ENCODE data around the gene PHKA1. TPM values are rescaled to one million over a fixed set of nuclear protein-coding genes. Genes with fewer than 3 reads are reported as not detected.
"Not testable (repeated sequence)": the region's sequence is repeated elsewhere in the genome, so short reads cannot be mapped to it uniquely, and the experiment has no call there.

The PHKA1 gene
- total RNA-seq, 2 donors from 2014 or later, result 0.50 to 2.7 TPM

DNA sequence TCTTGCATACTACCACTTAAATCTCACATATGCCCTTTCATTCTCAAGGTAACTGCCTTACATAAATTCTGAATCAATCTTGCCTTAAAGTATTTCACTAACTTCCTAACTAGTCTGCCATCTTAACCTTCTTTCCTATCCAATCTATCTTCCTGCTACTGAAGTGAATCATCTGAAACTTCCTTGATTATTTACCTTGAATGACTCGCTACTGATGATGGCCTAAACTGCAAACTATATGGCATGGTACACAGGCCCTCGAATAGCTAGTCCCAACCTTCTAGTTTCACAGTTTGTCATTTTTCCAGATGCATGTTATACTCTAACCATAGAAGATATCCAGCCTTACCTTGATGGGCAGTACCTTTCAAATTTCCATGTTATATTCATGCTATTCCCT, 19.9 kb downstream of the PHKA1 start:
- Mint-ChIP-seq H3K9me3 (no peaks in the 10 kb centered on the region), H3K27ac (no peak overlapping the region), H3K4me1 (ENCODE audit: low read depth in 2 of 2) (no peaks in the 10 kb centered on the region), H3K27me3 (peaks cover 0 to 9% of the 10 kb centered on the region in 2 donors), H3K36me3 (no peaks in the 10 kb centered on the region), H3K4me3 (no peak overlapping the region)
- DNase-seq (ENCODE audit: low spot score), result no peak
- no peak for ATAC-seq

DNA sequence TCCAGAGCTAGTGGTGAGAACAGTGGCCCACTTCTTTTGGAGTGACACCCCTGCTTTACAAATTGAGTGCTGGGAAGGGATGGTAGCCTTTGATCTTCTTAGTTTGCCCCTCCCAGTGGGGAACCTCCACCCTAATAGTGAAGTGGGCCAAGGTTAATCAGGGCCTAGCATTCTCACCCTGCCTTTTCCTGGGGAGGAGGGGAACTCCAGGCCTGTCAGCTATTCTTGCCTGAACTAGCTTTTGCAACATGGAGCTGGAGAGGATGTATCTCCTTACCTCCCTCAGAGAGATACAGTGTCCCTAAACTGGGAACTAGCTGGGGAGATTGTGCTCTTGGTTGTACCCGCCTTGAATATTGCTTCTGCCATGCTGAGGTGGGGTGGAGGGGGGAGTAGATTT, 20.6 kb downstream of the PHKA1 start:
- no peak overlapping the region for H3K27ac Mint-ChIP-seq
- H3K9me3 Mint-ChIP-seq, result no peaks in the 10 kb centered on the region
- no peaks in the 10 kb centered on the region for H3K36me3 Mint-ChIP-seq
- DNase-seq (ENCODE audit: low spot score) (no peak), ATAC-seq (no peak)
- H3K4me3 Mint-ChIP-seq, result no peak overlapping the region
- H3K27me3 Mint-ChIP-seq, result peaks cover 0 to 9% of the 10 kb centered on the region in 2 donors
- no peaks in the 10 kb centered on the region for H3K4me1 Mint-ChIP-seq (ENCODE audit: low read depth in 2 of 2)

DNA sequence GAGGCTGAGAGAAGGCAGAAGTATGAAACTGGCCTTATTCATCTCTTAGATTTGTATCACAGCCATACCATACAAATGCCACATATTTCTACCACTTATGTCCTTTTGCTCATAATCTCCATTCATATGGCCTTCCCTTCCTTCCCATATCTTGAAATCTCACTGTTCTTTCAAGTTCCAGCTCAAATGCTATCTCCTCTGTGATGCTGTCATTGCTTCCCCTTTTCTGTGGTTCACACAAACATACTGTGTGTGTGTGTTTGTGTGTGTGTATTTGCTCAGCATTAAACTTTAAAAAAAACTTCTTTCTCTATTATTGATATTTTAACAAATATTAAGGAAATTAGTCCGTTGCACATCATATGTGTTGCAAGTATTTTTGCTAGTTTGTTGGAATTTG, 26.7 kb downstream of the PHKA1 start:
- ATAC-seq, result no peak
- H3K9me3 Mint-ChIP-seq, result no peaks in the 10 kb centered on the region

GRCh38 chrX:72685810-72686456, 28.2 kb downstream of the PHKA1 start:
- Mint-ChIP-seq H3K36me3 (no peaks in the 10 kb centered on the region), H3K9me3 (no peaks in the 10 kb centered on the region)

More for the DNA sequence above, 26.7 kb downstream of the PHKA1 start:
- H3K36me3 Mint-ChIP-seq, result no peaks in the 10 kb centered on the region
- H3K27ac Mint-ChIP-seq, result no peak overlapping the region
- DNase-seq (ENCODE audit: low spot score), result no peak
- H3K27me3 Mint-ChIP-seq, result peaks cover 0 to 16% of the 10 kb centered on the region in 2 donors
- H3K4me3 Mint-ChIP-seq, result no peak overlapping the region
- no peaks in the 10 kb centered on the region for H3K4me1 Mint-ChIP-seq (ENCODE audit: low read depth in 2 of 2)

DNA sequence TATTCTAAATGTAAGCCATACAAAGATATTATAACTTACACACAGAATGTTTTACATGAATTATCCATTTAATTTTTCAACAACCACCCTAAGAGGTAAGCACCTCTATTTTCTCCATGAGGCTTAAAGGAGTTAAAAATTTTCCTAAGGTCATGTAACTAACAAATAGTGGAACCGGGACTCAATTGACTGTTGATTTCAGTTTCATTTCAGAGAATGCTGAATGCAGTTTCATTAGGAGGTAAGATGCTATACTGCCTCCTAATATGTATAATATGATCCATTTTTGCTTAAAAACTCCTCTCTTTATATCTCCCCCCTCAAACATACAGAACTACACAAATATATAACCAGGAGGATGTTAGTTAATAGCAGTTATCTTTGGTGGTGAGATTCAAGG, 29.1 kb downstream of the PHKA1 start:
- Mint-ChIP-seq H3K4me3 (no peak overlapping the region), H3K36me3 (no peaks in the 10 kb centered on the region), H3K4me1 (ENCODE audit: low read depth in 2 of 2) (no peaks in the 10 kb centered on the region), H3K9me3 (no peaks in the 10 kb centered on the region), H3K27ac (no peak overlapping the region), H3K27me3 (peaks cover 0 to 16% of the 10 kb centered on the region in 2 donors)
- no peak for ATAC-seq
- DNase-seq (ENCODE audit: low spot score), result no peak

More at GRCh38 chrX:72685810-72686456, 28.2 kb downstream of the PHKA1 start:
- peaks cover 0 to 16% of the 10 kb centered on the region in 2 donors for H3K27me3 Mint-ChIP-seq
- H3K4me1 Mint-ChIP-seq (ENCODE audit: low read depth in 2 of 2), result no peaks in the 10 kb centered on the region
- no peak overlapping the region for H3K27ac Mint-ChIP-seq
- no peak for DNase-seq (ENCODE audit: low spot score)
- no peak overlapping the region for H3K4me3 Mint-ChIP-seq
- ATAC-seq, result no peak

GRCh38 chrX:72683631-72684030, 30.5 kb downstream of the PHKA1 start:
- H3K4me3 Mint-ChIP-seq, result no peak overlapping the region
- no peaks in the 10 kb centered on the region for H3K9me3 Mint-ChIP-seq
- no peak for ATAC-seq
- H3K4me1 Mint-ChIP-seq (ENCODE audit: low read depth in 2 of 2), result no peaks in the 10 kb centered on the region
- peaks cover 4% of the 10 kb centered on the region for H3K36me3 Mint-ChIP-seq
- H3K27me3 Mint-ChIP-seq, result peaks cover 0 to 15% of the 10 kb centered on the region in 2 donors
- DNase-seq (ENCODE audit: low spot score), result no peak
- no peak overlapping the region for H3K27ac Mint-ChIP-seq

DNA sequence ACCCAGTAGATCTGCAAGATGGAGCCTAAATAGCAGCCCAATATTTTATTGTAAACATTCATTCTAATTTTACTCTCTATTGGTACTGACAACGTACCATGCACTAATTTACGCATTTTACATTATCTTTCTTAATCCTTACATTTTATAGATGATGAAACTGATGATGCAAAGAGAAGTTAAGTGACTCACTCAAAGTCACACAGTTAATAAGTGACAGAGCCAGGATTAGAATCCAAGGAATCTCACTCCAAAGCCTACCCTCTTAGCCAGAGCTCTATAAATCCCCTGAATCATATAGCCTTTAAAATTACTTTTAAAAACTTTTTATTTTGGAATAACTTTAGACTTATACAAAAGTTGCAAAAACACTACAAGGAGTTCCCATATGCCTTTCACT, 37.6 kb downstream of the PHKA1 start:
- no peak for ATAC-seq
- no peak overlapping the region for H3K27ac Mint-ChIP-seq
- no peak for DNase-seq (ENCODE audit: low spot score)
- H3K4me3 Mint-ChIP-seq, result no peak overlapping the region
- H3K9me3 Mint-ChIP-seq, result no peaks in the 10 kb centered on the region
- peaks cover 4% of the 10 kb centered on the region for H3K36me3 Mint-ChIP-seq
- H3K4me1 Mint-ChIP-seq (ENCODE audit: low read depth in 2 of 2), result no peaks in the 10 kb centered on the region
- H3K27me3 Mint-ChIP-seq, result peaks cover 0 to 4% of the 10 kb centered on the region in 2 donors

DNA sequence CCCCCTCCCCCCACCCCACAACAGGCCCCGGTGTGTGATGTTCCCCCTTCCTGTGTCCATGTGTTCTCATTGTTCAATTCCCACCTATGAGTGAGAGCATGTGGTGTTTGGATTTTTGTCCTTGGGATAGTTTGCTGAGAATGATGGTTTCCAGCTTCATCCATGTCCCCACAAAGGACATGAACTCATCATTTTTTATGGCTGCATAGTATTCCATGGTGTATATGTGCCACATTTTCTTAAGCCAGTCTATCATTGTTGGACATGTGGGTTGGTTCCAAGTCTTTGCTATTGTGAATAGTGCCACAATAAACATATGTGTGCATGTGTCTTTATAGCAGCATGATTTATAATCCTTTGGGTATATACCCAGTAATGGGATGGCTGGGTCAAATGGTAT, 40.2 kb downstream of the PHKA1 start:
- not testable (repeated sequence) for ATAC-seq; DNase-seq (ENCODE audit: low spot score); H3K4me1 Mint-ChIP-seq (ENCODE audit: low read depth in 2 of 2); H3K4me3 Mint-ChIP-seq; H3K27me3 Mint-ChIP-seq; H3K9me3 Mint-ChIP-seq; H3K36me3 Mint-ChIP-seq; H3K27ac Mint-ChIP-seq

GRCh38 chrX:72669508-72669907, 44.6 kb downstream of the PHKA1 start:
- not testable (repeated sequence) for H3K4me1 Mint-ChIP-seq (ENCODE audit: low read depth in 2 of 2); H3K36me3 Mint-ChIP-seq; H3K27ac Mint-ChIP-seq; ATAC-seq; H3K4me3 Mint-ChIP-seq; H3K9me3 Mint-ChIP-seq; H3K27me3 Mint-ChIP-seq; DNase-seq (ENCODE audit: low spot score)

DNA sequence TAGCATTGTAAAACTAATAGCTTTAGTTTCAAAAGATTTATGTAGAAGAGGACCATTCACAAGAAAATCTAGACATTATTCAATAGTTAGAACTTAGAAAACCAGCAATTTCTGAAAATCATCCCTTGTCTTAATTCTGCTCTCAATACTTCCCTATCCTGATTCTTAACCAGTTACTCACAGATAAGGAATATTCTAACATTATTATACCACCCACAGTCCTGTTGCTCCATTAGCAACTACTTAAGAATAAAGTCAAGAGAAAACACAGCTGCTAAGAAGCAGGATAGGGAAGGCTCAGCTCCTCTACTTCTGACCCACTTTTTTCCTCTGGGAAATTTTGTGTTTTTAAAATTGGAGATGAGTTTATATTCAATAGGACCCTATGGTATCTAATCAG, 47.7 kb downstream of the PHKA1 start:
- no peaks in the 10 kb centered on the region for H3K9me3 Mint-ChIP-seq
- no peak for DNase-seq (ENCODE audit: low spot score)
- peaks cover 4 to 7% of the 10 kb centered on the region in 2 donors for H3K4me1 Mint-ChIP-seq (ENCODE audit: low read depth in 2 of 2)
- peaks cover 3 to 6% of the 10 kb centered on the region in 2 donors for H3K27me3 Mint-ChIP-seq
- no peak for ATAC-seq
- H3K4me3 Mint-ChIP-seq, result no peak overlapping the region
- H3K27ac Mint-ChIP-seq, result no peak overlapping the region
- H3K36me3 Mint-ChIP-seq, result no peaks in the 10 kb centered on the region

DNA sequence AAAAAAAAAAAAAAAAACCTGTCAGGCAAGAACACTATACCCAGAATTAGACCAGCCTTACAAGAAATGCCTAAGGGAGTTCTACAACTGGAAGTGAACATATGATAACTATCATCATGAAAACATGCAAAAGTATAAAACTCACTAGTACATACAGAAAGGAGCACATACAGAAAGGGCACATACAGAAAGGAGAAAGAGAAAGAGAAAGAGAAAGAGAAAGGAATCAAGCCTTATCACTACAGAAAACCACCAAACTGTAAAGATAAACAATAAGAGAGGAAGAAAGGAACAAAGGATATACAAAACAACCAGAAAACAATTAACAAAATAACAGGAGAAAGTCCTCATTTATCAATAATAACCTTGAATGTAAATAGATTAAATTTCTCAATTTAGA, 50.4 kb downstream of the PHKA1 start:
- peaks cover 7 to 12% of the 10 kb centered on the region in 2 donors for H3K27me3 Mint-ChIP-seq

GRCh38 chrX:72662020-72662747, 51.9 kb downstream of the PHKA1 start:
- Mint-ChIP-seq H3K36me3 (no peaks in the 10 kb centered on the region), H3K27me3 (peaks cover 10 to 12% of the 10 kb centered on the region in 2 donors), H3K4me1 (ENCODE audit: low read depth in 2 of 2) (peaks cover 4 to 7% of the 10 kb centered on the region in 2 donors), H3K4me3 (no peak overlapping the region), H3K27ac (no peak overlapping the region), H3K9me3 (no peaks in the 10 kb centered on the region)
- no peak for DNase-seq (ENCODE audit: low spot score)
- ATAC-seq, result no peak

More for the DNA sequence above, 50.4 kb downstream of the PHKA1 start:
- H3K4me3 Mint-ChIP-seq, result no peak overlapping the region
- H3K9me3 Mint-ChIP-seq, result no peaks in the 10 kb centered on the region
- ATAC-seq, result no peak
- no peak for DNase-seq (ENCODE audit: low spot score)
- no peaks in the 10 kb centered on the region for H3K36me3 Mint-ChIP-seq
- H3K27ac Mint-ChIP-seq, result no peak overlapping the region
- H3K4me1 Mint-ChIP-seq (ENCODE audit: low read depth in 2 of 2), result peaks cover 4 to 7% of the 10 kb centered on the region in 2 donors

DNA sequence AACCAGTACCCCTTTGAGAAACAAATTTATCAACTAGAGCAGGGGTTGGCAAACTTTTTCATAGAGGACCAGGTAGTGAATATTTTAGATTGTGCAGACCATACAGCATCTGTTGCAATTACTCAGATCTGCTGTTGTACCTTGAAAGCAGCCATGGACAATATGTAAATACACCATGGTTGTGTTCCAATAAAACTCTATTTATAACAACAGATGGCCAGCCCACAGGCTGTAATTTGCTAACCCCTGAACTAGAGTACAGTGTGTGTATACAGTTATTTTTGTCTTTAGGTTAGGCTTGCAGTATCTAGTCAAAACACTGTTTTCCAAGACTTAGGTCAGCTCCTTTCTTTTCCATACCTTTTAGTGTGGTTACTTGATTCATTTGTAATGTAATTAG, 54.4 kb downstream of the PHKA1 start:
- Mint-ChIP-seq H3K4me1 (ENCODE audit: low read depth in 2 of 2) (peaks cover 4 to 7% of the 10 kb centered on the region in 2 donors), H3K36me3 (no peaks in the 10 kb centered on the region), H3K27me3 (peaks cover 7 to 17% of the 10 kb centered on the region in 2 donors), H3K9me3 (no peaks in the 10 kb centered on the region), H3K4me3 (no peak overlapping the region), H3K27ac (no peak overlapping the region)
- DNase-seq (ENCODE audit: low spot score), result no peak
- no peak for ATAC-seq

- Mint-ChIP-seq H3K36me3 (no peaks in the 10 kb centered on the region), H3K27ac (no peak overlapping the region), H3K9me3 (no peaks in the 10 kb centered on the region), H3K4me1 (ENCODE audit: low read depth in 2 of 2) (no peaks in the 10 kb centered on the region), H3K27me3 (peaks cover 0 to 7% of the 10 kb centered on the region in 2 donors), H3K4me3 (no peak overlapping the region)
- DNase-seq (ENCODE audit: low spot score) (no peak), ATAC-seq (no peak)
Measured at GRCh38 chrX:72652082-72652481, 62.0 kb downstream of the PHKA1 start.

All from natural killer cell treated with Interleukin-12 subunit alpha and Interleukin-12 subunit beta and Interleukin-15 and Interleukin-18, amount 100 ng/mL, for 72 hours (primary cell).